ELF-1 (cell line): Measurements from ENCODE around the gene PEAK3.

ENCODE experiments used
- DNase-seq: peaks from one replicate; pipeline ENCODE4 v3.0.0-alpha.2; 2016; ENCODE audit warnings: low read depth, low spot score

PEAK3 gene, protein sequence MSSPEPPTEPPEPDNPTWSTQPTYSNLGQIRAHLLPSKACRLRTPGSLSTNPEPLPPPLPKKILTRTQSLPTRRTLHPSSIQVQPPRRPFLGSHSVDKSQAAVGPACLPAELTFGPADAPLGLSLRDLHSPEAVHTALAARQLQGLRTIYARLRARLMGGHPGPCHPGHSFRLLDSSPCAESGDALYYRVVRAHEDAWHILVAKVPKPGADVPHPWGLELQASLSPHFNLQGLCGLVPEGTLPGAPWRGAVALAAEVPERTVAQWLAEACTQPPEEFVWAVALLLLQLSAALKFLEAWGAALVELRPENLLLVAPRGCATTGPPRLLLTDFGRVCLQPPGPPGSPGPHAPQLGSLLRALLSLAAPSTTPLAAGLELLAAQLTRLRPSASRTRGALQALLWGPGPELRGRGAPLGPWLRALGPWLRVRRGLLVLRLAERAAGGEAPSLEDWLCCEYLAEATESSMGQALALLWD

DNA sequence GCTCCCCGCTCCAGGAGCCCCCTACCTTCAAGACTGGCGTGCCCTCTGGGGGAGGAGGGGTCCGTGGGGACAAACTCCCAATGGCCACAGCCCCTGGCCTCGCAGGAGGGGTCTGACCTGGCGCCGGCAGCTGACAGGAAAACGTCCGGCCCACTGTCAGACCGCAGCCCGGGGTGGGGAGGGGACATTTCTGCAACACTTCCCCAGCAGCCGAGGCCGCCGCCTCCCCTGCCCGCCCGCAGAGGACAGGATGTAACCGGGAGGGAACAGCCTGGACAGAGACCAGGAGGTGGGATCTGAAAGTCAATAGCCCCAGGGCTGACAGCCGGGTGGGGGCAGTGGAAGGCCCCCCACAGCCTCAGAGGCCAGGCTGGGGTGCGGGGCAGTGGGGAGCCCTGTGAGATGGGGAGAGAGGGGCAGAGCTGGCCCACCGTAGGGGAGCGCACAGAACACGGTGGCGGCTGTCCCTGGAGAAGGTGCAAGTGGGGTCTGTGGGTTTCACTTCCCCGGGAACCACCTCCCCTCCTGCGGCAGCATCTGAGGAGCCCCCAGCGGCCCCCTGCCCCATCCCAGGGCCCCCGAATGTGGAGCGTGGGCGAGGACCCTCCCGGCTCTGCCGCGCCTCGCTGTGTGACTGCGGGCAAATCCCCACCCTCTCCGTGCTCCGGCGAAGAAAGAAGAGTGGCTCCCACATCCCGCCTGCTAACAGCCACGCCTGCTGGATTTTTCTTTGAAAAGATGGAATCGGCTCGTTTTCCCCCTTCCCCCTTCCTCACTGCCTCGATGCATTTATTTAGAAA lies at the start of gene PEAK3:
Gene PEAK3 (minus strand): TSS at position 114 of the 800 bp plus-strand sequence. CDS start 1,244 bp downstream, outside the sequence.
- peak; percentile 67 for DNase-seq

DNA sequence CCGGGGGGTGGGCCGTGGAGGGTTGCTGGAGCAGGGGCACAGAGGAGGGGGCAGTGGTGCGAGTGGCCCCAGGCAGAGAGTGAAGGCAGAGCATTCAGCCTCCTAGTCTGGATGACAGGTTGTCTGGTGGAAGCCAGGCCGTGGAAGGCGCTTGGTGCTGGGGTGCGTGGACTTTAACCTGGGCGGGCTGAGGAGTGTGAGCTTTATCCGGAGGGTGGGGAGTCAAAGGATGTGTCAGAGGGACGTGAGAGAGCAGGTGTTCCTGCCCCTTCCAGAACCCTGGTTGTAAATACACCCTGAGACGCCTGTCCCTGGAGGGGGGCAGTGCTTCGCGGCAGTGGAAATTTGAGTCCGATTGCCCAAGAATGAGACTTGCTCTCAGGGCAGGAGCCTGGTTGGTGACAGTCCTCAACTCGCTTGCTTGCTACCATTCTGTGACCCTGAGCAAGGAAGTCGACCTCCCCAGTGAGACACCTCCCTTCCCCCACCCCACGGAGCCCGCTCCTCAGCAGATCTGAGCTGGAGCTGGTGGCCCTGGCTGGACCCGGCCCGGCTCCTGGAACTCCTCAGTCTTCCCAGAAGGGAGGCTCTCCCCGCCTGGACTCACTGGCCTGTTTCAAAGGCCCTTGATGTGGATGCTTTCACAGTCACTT lies 48.8 kb upstream of the PEAK3 start:
- DNase-seq = peak; percentile 39

DNA sequence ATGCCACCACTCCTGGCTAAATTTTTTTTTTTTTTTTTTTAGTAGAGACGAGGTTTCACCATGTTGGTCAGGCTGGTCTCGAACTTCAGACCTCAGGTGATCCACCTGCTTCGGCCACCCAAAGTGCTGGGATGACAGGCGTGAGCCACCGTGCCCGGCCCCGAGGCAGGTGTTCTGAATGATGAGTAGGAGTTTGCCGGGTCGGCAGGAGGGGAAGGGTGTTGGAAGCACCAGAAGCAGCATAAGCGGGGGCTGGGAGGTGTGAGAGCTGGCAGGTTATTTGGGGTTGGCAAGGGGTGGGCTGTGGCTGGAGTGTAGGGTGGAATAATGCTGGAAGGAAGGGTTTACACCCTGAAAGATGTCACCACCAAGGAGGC lies 48.3 kb upstream of the PEAK3 start:
- DNase-seq = no peak

DNA sequence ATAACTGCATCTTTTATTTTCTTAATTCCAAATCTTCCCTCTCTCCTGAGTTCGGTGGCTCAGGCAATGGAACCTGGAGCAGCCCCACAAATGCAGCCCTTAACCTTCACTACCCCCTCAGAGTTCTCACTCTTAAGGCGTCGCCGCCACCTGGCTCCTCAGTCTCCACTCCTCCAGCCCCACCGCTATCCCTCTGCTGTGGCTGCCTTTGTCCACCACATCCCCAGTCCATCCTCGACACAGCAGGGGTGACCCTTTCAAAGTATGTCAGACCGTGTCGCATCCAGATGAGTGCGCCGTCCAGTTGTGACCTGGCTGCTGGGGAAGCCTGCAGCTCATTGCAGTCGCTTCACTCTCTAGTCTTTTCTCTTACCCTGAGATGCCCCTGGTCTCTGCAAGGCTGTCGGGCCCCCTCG lies 47.5 kb upstream of the PEAK3 start:
- DNase-seq = peak; percentile 56

DNA sequence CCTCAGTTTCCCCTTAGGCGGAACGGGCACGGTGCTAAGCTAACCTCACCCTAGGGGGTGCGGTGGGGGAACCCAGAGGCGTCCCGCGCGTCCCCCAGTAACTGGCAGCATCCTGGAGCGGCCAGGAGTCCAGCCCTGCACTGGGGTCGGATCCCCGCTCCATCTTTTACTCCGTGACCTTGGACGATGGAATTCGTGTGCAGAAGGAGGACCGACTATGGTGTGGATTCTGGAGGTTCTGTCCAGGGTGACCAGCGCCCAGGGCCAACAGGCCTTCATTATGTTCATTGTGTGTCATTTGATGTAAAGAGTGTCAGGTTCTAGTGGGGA lies 47.1 kb upstream of the PEAK3 start:
- no peak for DNase-seq

DNA sequence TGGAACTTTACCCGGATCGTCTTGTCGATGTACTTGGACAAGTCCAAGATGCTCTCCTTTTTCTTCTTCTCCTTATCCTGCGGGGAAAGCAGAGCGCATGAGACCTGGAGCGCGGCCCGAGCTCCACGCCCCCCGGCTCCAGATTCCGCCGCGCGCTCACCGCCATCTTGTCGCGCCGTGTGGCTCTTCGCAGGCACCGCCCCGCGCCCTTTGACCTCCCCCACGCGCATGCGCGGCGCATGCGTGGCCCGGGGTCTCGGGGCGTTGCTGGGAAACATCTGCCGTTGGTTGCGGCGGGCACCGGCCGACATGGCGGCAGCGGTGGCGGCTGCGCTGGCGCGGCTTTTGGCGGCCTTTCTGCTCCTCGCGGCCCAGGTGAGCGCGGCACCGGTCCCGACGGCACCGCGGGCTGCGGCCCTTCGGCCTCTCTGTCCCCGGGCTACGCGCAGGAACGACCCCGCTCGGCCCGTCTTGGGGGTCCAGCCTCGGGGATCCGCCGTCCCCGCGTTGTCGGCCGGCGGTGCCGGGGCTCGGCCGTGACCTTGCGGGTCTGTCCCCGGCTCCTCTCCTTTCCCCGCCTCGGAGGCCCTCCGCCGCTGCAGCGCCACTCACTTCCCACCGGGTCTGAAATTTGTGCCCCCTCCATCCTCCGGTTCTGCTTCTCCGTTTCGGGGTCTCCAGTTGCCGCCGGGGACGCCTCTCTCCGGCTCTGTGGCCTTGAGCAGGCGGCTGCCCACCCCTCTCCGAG lies 46.6 kb upstream of the PEAK3 start, which contains the start of the genes LSM7 and SPPL2B:
Gene LSM7 (minus strand): TSS at position 186 of the 748 bp plus-strand sequence. CDS start 20 bp downstream, at position 166.
Gene SPPL2B (plus strand): TSS at position 284 of the 748 bp plus-strand sequence. CDS start 26 bp downstream, at position 310.
- peak; percentile 88 for DNase-seq

DNA sequence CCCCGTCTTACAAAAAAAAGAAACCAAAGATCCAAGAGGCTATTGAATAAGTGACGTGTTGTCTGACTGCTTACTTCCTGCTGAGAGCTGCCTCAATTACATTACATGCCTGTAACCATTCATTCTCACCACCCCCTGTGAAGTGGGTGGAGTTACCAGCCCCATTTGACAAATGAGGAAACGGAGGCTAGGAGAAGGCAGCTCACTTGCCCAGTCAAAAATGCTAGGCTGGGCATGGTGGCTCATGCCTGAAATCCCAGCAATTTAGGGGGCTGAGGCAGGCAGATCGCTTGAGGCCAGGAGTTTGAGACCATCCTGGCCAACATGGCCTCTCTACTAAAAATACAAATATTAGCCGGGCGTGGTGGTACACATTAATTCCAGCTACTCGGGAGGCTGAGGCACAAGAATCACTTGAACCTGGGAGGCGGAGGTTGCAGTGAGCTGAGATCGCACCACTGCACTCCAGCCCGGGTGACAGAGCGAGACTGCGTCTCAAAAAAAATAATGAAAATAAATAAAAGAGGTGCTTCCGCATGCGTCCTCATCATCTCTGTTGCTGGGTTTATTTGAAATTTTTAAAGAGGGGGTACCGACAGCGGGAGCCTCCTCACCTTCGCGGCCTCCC lies 45.9 kb upstream of the PEAK3 start:
- DNase-seq = peak; percentile 90

DNA sequence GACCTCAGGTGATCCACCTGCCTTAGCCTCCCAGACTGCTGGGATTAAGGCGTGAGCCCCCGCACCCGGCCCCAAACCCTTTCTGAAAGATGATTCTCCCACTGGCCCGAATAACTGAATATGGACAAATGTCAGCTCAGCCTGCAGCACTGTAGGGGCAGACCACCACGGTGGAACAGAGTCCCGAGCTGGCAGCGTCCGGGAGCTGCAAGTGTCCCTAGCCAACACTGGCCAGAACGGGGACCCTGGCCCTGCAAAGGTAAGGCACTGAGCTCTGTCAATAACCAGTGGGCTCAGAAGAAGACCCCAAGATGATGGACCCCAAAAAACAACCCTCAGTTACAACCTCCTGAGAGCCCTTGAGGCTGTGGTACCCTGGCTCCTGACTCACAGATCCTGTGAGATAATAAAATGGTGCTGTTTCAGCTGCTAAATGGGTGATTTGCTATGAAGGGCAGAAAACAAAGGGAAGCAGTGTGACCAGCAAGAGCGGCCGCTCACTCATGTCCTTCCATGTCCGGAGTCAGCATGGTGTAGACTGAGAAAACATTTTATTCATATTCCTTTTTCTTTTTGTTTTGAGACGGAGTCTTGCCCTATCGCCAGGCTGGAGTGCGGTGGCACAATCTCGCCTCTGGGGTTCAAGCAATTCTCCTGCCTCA lies 44.9 kb upstream of the PEAK3 start:
- DNase-seq = no peak

DNA sequence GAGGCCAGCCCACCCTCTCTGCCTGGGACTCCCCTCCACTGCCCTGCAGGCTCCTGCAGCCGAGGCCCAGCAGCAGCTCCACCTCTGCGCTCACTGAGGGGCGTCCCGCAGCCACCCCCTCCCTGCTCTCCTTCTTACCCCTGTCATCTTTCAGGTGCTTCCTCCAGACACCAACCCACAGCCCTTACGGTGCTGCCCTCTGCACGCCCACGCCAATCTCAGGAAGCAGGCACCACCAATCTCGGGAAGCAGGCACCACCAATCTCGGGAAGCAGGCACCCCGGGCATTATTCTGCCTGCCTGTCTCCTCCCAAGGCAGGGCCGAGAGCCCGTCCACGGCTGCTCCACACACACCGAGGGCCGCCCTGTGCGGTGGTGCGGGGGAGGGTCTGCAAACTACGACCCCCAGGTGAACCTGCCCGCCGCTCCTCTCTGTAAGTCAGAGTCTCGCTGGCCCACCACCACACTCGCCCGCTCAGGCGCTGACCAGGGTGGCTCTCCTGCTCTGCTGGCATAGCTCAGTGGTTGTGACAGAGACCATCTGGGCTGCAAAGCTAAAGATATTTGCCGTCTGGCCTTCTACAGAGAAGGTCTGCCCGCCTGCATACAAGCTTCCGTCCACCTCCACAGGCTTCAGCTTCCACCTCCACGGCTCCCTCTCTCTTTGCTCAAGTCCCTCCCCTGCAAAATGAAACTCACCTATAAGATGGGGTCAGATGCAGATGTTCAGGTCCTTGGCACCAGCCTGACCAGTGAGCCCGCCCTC lies 43.5 kb upstream of the PEAK3 start:
- no peak for DNase-seq

DNA sequence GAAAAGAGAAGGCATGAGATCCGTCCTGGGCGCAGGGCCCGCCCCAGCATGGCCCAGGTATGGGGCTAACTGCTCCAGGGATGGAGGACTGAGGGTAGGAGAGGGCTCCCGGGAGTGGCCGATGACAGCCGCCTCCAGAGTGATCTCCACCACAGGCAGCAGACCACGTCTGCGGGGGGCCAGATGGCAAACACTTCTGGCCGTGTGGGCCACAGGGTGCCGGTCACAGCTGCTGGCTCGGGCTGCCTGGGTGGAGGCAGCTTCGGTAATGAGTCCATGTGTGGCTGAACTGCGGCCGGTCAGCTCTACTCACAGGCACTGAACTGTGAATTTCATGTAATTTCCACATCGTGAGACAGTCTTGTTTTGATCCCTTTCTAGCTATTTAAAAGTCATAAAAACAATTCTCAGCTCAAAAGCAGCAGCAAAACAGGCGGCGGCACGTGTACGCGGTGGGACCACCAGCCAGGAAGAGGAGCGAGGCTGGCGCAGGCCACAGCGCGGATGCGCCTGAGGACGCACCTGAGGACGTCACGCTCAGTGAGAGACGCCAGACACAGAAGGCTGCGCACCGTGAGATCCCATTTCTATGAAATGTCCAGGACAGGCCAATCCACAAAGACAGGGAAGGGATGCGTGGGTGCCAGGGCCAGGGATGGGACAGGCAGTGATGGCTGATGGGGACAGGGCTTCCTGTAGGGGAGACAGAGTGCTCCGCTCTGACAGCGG lies 42.4 kb upstream of the PEAK3 start:
- DNase-seq = no peak

DNA sequence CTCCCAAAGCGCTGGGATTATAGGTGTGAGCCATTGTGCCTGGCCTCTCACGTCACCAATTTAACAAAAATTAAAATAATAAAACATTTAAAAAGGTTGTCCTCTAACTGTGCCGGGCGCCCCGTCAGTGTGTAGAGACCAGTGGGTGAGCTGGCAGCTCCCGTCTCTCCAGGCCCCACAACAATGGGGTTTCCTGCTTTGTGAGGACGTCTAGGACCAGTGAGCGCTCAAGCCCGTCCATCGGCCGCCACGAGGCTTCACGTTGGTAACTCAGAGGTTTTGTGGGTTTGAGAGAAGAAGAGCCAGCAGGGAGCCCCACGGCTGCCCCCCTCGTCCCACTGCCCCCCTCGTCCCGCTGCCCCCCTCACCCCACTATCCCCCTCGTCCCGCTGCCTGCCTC lies 41.7 kb upstream of the PEAK3 start:
- no peak for DNase-seq

DNA sequence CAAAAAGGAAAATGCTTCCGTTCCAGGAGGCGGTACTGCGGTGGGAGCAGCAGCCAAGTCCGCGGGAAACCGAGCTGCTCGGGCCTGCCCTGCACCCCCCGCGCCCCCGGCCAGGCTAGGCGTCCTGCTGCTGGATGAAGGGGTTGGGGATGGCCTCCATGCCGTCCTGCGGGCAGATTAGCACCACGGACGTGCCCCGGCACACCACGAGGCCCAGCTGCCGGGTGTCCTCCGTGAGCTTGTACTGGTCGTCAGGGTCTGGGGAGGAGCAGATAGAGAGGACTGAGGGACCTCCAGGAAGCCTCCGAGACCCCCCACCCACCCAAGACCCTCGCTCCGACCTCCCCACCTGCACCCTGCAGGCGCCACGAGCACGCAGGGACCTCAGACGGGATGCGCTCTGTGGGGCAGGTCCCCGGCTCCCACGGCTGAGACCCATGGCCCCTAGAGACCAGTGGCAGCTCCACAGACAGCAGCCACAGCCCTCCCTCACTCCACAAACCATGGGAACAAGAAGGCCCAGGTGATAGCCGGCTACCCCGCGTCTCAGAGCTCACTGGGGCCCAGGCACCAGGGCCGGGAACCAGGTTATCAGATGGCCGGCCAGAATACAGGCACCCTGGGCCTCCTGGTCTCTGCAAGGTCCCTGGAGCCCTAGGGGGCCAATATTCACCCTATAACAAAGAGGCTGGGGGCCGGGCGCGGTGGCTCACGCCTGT lies 39.7 kb upstream of the PEAK3 start:
- no peak for DNase-seq

DNA sequence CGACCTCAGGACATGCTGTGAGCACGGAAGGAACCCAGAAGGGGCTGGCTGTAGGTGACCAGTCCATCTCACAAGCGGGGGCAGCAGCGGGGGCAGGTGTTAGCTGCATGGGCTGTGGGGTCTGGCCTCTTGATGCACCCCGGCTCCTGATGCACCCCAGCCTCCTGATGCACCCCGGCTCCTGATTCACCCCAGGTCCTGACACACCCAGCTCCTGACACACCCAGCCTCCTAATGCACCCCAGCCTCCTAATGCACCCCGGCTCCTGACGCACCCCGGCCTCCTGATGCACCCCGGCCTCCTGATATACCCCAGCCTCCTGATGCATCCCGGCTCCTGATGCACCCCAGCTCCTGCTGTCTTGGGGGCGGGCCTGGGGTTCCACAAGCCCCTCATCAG lies 39.0 kb upstream of the PEAK3 start:
- no peak for DNase-seq

DNA sequence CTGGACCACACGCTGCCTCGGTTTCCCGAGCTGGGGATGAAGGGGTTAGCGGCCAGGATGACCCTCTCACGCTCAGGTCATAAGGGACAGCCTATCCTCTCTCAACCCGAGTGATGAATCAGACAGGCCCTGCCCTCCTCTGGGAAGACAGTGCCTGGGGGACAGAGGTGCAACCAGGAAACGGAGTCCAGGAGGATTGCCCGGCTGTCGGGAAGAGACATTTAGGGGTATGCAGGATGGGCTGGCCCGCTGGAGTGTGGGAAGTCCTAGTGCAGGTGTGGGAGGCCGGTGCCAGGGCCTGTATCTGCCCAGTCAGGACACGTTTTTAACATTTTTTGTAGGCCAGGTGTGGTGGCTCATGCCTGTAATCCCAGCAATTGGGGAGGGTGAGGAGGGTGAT lies 38.1 kb upstream of the PEAK3 start:
- no peak for DNase-seq

DNA sequence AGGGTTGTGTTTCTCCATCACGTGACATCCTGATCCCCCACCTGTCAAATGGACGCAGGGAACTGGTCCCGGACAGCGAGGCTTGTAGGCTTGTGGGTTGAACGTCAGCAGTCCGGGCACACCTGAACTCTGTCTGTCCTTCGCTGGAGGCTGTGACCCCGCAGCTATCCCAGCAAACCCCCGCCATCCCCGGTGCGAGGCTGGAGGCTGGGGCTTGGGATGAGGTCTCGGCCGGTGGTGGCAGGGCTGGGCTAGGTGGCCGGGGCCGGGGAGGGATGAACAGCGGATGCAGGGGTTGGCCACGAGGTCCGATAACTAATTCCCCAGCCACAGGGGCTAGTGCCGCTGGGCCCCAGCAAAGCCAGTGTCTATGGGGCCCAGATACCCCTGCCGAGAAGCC lies 37.6 kb upstream of the PEAK3 start:
- DNase-seq = no peak

DNA sequence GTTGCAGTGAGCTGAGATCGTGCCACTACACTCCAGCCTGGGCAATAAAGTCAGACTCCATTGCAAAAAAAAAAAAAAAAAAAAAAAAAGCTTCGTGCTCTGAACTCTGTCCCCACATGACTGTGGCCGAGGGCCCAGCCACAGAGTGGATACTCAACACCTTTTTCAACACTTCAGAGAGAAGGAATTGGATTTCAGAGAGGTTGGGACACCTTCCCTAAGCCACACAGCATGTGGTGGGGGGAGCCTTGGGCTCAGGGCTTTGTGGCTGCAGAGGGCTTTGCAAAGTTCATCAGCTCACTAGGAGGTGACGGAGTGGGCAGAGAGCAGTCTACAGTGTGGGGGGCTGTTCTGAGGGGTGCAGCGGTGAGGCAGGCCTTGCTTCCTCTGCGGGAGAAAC lies 36.9 kb upstream of the PEAK3 start:
- no peak for DNase-seq

DNA sequence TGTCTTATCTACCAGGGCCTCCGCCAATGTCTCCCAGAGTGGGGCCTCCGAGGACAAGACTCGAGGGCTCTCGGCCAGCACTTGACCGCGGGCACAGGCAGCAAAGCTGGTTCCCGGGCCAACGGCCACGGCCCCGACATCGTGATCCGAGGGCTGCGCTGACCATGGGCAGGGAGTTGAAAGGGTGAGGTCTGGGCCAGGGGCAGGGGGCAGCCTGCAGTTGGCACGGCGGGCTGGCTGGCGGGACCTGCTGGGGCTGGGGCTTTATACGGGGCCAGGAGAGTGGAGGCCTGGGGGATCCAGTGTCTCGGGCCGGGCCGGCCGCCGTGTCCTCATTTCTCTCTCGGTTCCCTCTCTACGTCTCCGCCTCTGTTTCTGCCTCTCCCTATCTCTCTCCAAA lies 35.8 kb upstream of the PEAK3 start:
- no peak for DNase-seq

DNA sequence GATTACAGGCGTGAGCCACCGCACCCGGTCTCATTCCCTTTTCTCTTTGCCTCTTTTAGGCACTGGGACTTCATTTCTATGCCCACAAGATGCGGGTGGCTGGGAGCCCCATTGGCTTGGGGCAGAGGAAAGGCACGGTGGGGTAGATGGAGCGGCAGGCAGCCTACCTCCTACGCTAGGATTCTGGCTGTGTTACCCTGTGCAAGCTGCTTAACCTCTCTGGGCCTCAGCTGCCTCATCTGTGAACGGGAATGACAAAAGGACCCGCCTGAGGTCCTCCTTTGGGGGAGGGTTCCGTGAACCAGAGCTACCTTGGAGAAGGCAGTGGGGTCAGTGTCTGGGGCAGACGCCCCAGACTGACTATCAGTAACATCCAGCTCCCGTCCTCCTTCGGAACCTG lies 35.3 kb upstream of the PEAK3 start:
- no peak for DNase-seq
